ENCODE data around the gene PLEKHF1.
"Not testable (repeated sequence)": the region's sequence is repeated elsewhere in the genome, so short reads cannot be mapped to it uniquely, and the experiment has no call there.

PLEKHF1 gene

GRCh38 chr19:29704562-29705558 lies 39.6 kb downstream of the PLEKHF1 start:
- DNase-seq, result peak; percentile 32

GRCh38 chr19:29705706-29706105 lies 40.4 kb downstream of the PLEKHF1 start:
- DNase-seq, result no peak

- no peak for DNase-seq
Observed at GRCh38 chr19:29706635-29707034, 41.4 kb downstream of the PLEKHF1 start.

GRCh38 chr19:29708554-29709439 lies 43.5 kb downstream of the PLEKHF1 start:
- DNase-seq, result no peak

GRCh38 chr19:29709440-29709798 lies 44.2 kb downstream of the PLEKHF1 start:
- not testable (repeated sequence) for DNase-seq

- no peak for DNase-seq
Observed at GRCh38 chr19:29711584-29712132, 46.4 kb downstream of the PLEKHF1 start.

GRCh38 chr19:29712744-29713516 lies 47.7 kb downstream of the PLEKHF1 start:
- DNase-seq, result no peak

GRCh38 chr19:29714371-29714952 lies 49.2 kb downstream of the PLEKHF1 start:
- peak; percentile 74 for DNase-seq

GRCh38 chr19:29714953-29715700 lies 49.9 kb downstream of the PLEKHF1 start, which contains the start of gene C19orf12:
C19orf12 (minus strand) TSS chr19:29715261; CDS start chr19:29708413, 6,848 bp downstream.
- peak; percentile 63 for DNase-seq

- no peak for DNase-seq
Observed at GRCh38 chr19:29715701-29716581, 50.7 kb downstream of the PLEKHF1 start.

- DNase-seq, result no peak
Observed at GRCh38 chr19:29717051-29717450, 51.8 kb downstream of the PLEKHF1 start.

GRCh38 chr19:29724102-29724641 lies 58.9 kb downstream of the PLEKHF1 start:
- DNase-seq, result no peak

GRCh38 chr19:29724746-29725145 lies 59.5 kb downstream of the PLEKHF1 start:
- no peak for DNase-seq

Data from CD4-positive, alpha-beta T cell treated with Interleukin-10 for 1 hour (primary cell).